K562 (cell line): ENCODE results near the gene RSU1. TPM values are rescaled to one million over a fixed set of nuclear protein-coding genes. Genes with fewer than 3 reads are reported as not detected.

ENCODE experiments used
- ETV1 ChIP-seq: fragments of 450-650 bp; conservative IDR thresholded peaks from 2 replicates; pipeline ENCODE4 v1.6.1; 2016; ENCODE audit warnings: missing genetic modification characterization, control low read depth, low read depth, missing compliant biosample characterization
- KLF10 ChIP-seq: fragments of 250-450 bp; sonication (Bioruptor Pico); IDR thresholded peaks from 2 replicates; pipeline ENCODE4 v1.6.1; 2021; ENCODE audit warnings: matching md5 sums
- L3MBTL2 ChIP-seq: fragments of 450-650 bp; IDR thresholded peaks from 2 replicates; pipeline ENCODE4 v1.6.1; 2016; ENCODE audit warnings: mild to moderate bottlenecking, moderate library complexity
- NEUROD1 ChIP-seq: fragments of 150-350 bp; IDR thresholded peaks from 2 replicates; pipeline ENCODE4 v1.6.1; 2014; ENCODE audit warnings: borderline replicate concordance, low read length, low read depth; ENCODE audit not compliant: partially characterized antibody
- SIN3A ChIP-seq, 2 experiments: fragments of 150-350 bp in 1 of 2; IDR thresholded peaks; 2 replicates each; pipeline ENCODE4 v1.6.1; 2011 to 2016; ENCODE audit warnings: borderline replicate concordance in 2 of 2, low read depth in 2 of 2, low read length in 2 of 2, mild to moderate bottlenecking in 2 of 2, moderate library complexity in 2 of 2; ENCODE audit not compliant: control insufficient read depth in 1 of 2
- SP2 ChIP-seq: IDR thresholded peaks from 2 replicates; pipeline ENCODE4 v1.6.1; 2011; ENCODE audit warnings: mild to moderate bottlenecking, low read depth, low read length, moderate library complexity; ENCODE audit not compliant: poor library complexity, severe bottlenecking; ENCODE audit errors: extremely low read depth
- SREBF1 ChIP-seq: fragments of 150-350 bp; IDR thresholded peaks from 2 replicates; pipeline ENCODE4 v1.6.1; 2014; ENCODE audit warnings: antibody characterized with exemption, low read depth, low read length, borderline replicate concordance
- ZNF175 ChIP-seq: fragments of 200-800 bp; sonication (Bioruptor generic); IDR thresholded peaks from 2 replicates; pipeline ENCODE4 v1.6.1; 2016; ENCODE audit warnings: low read depth, mild to moderate bottlenecking, missing genetic modification characterization, missing compliant biosample characterization
- polyA plus RNA-seq, 8 experiments: library from polyadenylated mRNA; depleted of rRNA in 4 of 8; stranded (reverse) in 5 of 8; unstranded in 3 of 8; fragments of >200 nt; fragmentation: Nextera tagmentation in 2 of 8; fragmentation: Illumina TruSeq in 1 of 8; extraction: Ambion mirVana in 2 of 8; extraction: Trizol in 1 of 8; gene quantifications; 2 replicates each; pipeline versions ENCODE4 v1.2.1 to v1.2.3, GENCODE V29; 2011 to 2014; ENCODE audit warnings: inconsistent platforms in 1 of 8, missing spikeins in 1 of 8
- total RNA-seq, 7 experiments: library from RNA; depleted of rRNA in 6 of 7; stranded (reverse); fragments of >200 nt in 6 of 7; fragmentation: Illumina TruSeq in 2 of 7; extraction: Trizol in 2 of 7; gene quantifications; 2 replicates each; pipeline versions ENCODE4 v1.2.1 to v1.2.3, GENCODE V29; 2011 to 2021; ENCODE audit warnings: low replicate concordance in 1 of 7
- TF ChIP-seq, protein P1 (sequence below), 2 experiments: fragments of 150-350 bp in 1 of 2; IDR thresholded peaks; 2 replicates each; pipeline ENCODE4 v1.6.1; 2012 to 2016; ENCODE audit warnings: low read depth in 2 of 2, low read length in 2 of 2, mild to moderate bottlenecking in 1 of 2, moderate library complexity in 1 of 2
- TF ChIP-seq, protein P2 (sequence below): sonication (generic); formaldehyde crosslinking; IDR thresholded peaks from 2 replicates; pipeline ENCODE4 v1.8.0; 2022; ENCODE audit warnings: missing genetic modification reagents, mild to moderate bottlenecking, borderline replicate concordance
- TF ChIP-seq, protein P3 (sequence below): IDR thresholded peaks from 2 replicates; pipeline ENCODE4 v1.6.1; 2014; ENCODE audit warnings: antibody characterized with exemption
- TF ChIP-seq, protein P4 (sequence below): sonication (generic); formaldehyde crosslinking; IDR thresholded peaks from 2 replicates; pipeline ENCODE4 v1.8.0; 2022; ENCODE audit warnings: mild to moderate bottlenecking, missing genetic modification reagents

Gene RSU1
- total and polyA plus RNA-seq, 9 of the 15 experiments (the other 6 are each of a cell fraction or from before 2014, with no cell fraction given) = 18.8 to 67.3 (median 31.5) TPM

DNA sequence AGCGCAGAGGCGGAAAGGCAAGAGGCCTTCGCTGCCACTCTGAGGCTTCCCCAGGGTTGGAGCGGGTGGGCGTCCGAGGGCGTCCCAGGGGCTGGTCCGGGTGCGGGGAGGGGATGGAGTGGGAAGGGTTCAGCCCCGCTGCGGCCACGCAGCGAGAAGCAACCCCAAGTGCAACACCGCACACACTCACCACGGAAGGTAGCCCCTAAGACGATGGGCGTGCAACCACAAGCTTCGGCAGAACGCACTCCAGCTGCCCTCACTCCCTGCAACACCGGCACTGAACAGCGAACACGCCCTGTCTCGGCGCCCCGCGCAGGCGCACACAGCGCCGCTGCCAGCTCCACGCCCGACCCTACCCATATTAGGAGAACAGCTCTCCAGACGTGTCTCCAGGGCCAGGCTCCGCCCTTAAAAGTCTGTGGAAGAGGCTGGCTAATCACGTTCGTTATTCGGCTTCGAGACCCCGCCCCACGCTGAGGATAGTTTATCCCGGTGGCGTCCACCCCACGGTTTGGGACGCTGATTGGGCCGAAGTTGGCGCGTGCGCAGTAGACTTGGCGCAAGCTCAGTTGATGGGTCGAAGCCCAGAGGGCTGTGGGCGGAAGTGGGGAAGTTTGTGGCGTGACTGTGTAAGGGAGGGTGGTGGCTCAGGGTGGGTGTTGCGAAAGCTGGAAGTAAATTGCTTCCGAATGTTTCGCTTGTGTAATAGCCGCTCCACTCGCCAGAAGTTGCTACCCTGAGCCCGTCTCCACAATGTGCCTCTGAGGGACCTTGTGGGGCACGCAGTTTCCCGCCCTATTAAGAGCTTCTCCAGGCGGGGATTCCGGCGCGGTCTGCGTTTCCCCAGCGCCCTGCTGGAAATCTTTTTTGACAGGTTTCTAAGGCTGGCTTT, at the start of gene RSU1 (continued):
- TF ChIP-seq, protein P1, sequence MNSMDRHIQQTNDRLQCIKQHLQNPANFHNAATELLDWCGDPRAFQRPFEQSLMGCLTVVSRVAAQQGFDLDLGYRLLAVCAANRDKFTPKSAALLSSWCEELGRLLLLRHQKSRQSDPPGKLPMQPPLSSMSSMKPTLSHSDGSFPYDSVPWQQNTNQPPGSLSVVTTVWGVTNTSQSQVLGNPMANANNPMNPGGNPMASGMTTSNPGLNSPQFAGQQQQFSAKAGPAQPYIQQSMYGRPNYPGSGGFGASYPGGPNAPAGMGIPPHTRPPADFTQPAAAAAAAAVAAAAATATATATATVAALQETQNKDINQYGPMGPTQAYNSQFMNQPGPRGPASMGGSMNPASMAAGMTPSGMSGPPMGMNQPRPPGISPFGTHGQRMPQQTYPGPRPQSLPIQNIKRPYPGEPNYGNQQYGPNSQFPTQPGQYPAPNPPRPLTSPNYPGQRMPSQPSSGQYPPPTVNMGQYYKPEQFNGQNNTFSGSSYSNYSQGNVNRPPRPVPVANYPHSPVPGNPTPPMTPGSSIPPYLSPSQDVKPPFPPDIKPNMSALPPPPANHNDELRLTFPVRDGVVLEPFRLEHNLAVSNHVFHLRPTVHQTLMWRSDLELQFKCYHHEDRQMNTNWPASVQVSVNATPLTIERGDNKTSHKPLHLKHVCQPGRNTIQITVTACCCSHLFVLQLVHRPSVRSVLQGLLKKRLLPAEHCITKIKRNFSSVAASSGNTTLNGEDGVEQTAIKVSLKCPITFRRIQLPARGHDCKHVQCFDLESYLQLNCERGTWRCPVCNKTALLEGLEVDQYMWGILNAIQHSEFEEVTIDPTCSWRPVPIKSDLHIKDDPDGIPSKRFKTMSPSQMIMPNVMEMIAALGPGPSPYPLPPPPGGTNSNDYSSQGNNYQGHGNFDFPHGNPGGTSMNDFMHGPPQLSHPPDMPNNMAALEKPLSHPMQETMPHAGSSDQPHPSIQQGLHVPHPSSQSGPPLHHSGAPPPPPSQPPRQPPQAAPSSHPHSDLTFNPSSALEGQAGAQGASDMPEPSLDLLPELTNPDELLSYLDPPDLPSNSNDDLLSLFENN (IDR thresholded peaks at IDR 0.05; ENCODE audit: low read depth in 2 of 2, low read length in 2 of 2) = 0 out of 4 replicates have a peak, but pooled peaks of 1 of the 2 experiments have one; percentile 35
- TF ChIP-seq, protein P2, sequence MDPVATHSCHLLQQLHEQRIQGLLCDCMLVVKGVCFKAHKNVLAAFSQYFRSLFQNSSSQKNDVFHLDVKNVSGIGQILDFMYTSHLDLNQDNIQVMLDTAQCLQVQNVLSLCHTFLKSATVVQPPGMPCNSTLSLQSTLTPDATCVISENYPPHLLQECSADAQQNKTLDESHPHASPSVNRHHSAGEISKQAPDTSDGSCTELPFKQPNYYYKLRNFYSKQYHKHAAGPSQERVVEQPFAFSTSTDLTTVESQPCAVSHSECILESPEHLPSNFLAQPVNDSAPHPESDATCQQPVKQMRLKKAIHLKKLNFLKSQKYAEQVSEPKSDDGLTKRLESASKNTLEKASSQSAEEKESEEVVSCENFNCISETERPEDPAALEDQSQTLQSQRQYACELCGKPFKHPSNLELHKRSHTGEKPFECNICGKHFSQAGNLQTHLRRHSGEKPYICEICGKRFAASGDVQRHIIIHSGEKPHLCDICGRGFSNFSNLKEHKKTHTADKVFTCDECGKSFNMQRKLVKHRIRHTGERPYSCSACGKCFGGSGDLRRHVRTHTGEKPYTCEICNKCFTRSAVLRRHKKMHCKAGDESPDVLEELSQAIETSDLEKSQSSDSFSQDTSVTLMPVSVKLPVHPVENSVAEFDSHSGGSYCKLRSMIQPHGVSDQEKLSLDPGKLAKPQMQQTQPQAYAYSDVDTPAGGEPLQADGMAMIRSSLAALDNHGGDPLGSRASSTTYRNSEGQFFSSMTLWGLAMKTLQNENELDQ (CRISPR knock-in tag) = peak; percentile 84; the same call in 1 of the 2 replicates
- TF ChIP-seq SP2 (peak; percentile 14), NEUROD1 (peak; percentile 23), ZNF175 (CRISPR knock-in tag) (no peak), SIN3A (IDR thresholded peaks at IDR 0.05; ENCODE audit: borderline replicate concordance in 2 of 2, control insufficient read depth in 1 of 2, low read depth in 2 of 2, low read length in 2 of 2) (peak; percentile 41 to 74), KLF10 (no peak), ETV1 (peak; percentile 78), L3MBTL2 (peak; percentile 83), SREBF1 (peak; percentile 99)
- TF ChIP-seq, protein P3, sequence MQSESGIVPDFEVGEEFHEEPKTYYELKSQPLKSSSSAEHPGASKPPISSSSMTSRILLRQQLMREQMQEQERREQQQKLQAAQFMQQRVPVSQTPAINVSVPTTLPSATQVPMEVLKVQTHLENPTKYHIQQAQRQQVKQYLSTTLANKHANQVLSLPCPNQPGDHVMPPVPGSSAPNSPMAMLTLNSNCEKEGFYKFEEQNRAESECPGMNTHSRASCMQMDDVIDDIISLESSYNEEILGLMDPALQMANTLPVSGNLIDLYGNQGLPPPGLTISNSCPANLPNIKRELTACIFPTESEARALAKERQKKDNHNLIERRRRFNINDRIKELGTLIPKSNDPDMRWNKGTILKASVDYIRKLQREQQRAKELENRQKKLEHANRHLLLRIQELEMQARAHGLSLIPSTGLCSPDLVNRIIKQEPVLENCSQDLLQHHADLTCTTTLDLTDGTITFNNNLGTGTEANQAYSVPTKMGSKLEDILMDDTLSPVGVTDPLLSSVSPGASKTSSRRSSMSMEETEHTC = no peak
- TF ChIP-seq, protein P4, sequence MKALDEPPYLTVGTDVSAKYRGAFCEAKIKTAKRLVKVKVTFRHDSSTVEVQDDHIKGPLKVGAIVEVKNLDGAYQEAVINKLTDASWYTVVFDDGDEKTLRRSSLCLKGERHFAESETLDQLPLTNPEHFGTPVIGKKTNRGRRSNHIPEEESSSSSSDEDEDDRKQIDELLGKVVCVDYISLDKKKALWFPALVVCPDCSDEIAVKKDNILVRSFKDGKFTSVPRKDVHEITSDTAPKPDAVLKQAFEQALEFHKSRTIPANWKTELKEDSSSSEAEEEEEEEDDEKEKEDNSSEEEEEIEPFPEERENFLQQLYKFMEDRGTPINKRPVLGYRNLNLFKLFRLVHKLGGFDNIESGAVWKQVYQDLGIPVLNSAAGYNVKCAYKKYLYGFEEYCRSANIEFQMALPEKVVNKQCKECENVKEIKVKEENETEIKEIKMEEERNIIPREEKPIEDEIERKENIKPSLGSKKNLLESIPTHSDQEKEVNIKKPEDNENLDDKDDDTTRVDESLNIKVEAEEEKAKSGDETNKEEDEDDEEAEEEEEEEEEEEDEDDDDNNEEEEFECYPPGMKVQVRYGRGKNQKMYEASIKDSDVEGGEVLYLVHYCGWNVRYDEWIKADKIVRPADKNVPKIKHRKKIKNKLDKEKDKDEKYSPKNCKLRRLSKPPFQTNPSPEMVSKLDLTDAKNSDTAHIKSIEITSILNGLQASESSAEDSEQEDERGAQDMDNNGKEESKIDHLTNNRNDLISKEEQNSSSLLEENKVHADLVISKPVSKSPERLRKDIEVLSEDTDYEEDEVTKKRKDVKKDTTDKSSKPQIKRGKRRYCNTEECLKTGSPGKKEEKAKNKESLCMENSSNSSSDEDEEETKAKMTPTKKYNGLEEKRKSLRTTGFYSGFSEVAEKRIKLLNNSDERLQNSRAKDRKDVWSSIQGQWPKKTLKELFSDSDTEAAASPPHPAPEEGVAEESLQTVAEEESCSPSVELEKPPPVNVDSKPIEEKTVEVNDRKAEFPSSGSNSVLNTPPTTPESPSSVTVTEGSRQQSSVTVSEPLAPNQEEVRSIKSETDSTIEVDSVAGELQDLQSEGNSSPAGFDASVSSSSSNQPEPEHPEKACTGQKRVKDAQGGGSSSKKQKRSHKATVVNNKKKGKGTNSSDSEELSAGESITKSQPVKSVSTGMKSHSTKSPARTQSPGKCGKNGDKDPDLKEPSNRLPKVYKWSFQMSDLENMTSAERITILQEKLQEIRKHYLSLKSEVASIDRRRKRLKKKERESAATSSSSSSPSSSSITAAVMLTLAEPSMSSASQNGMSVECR = peak; percentile 64
